ENCODE results near the gene RNF169.

Gene RNF169

DNA sequence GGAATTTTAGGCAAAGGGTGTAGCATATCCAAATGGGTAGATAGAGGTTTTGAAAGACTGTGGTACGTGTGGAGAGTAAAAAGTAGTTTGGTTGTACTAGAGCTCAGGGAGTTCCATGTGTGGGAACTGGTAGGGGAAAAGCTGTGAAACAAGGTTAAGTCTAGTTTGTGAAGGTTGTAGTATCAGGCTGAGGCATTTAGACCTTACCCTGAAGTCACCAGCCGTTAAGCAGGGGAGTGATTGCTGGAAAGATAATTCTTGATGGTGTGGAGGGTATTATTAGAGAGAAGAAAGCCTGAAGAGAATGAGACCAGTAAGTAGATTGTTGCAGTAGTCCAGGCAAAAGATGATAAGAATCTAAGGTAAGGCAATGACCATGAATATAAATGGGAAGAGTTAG, 68.0 kb downstream of the RNF169 start:
- H3K27ac ChIP-seq = no peak overlapping the region
- peaks cover 0 to 34% (median 5%) of the 10 kb centered on the region in 4 donors for H3K4me1 ChIP-seq
- no peaks in the 10 kb centered on the region for H3K9me3 ChIP-seq
- H3K36me3 ChIP-seq = peaks cover 0 to 10% (median 0%) of the 10 kb centered on the region in 3 donors
- H3K27me3 ChIP-seq = no peaks in the 10 kb centered on the region
- TF ChIP-seq CTCF (IDR thresholded peaks at IDR 0.05) = no peak
- intact Hi-C loops (cut with DNase I; ENCODE audit: low total_unique reads) = no loop called here
- H3K4me3 ChIP-seq = no peak overlapping the region
- no peak for DNase-seq

DNA sequence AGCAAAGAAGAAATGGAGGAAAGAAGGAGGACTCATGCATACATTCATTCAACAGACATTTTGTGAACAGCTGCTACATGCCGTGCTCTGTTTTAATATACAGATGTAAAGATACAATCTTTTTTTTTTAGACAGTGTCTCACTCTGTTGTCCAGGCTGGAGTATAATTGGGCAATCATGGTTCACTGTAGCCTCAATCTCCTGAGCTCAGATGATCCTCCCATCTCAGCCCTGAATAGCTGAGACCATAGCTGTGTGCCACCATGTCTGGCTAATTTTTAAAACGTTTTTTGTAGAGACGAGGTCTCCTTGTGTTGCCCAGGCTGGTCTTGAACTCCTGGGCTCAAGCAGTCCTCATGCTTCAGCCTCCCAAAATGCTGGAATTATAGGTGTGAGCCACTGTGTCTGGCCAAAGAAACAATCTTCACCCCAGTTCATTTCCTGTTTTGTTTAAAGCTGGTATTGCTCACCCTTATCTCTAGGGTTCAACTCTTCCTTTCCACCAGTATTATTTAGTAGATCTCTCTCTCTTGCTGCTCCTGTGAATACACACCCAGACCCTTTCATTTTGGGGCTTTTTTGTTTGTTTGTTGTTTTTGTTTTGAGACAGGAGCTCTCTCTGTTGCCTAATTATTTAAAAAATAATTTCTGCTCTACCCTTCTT, 69.8 kb downstream of the RNF169 start:
- no peak for DNase-seq
- TF ChIP-seq CTCF (IDR thresholded peaks at IDR 0.05) = no peak
- H3K36me3 ChIP-seq = peaks cover 0 to 18% (median 0%) of the 10 kb centered on the region in 3 donors
- H3K27me3 ChIP-seq = no peaks in the 10 kb centered on the region
- H3K27ac ChIP-seq = no peak overlapping the region
- no peaks in the 10 kb centered on the region for H3K9me3 ChIP-seq
- peaks cover 0 to 51% (median 16%) of the 10 kb centered on the region in 4 donors for H3K4me1 ChIP-seq
- intact Hi-C loops (cut with DNase I; ENCODE audit: low total_unique reads) = no loop called here
- no peak overlapping the region for H3K4me3 ChIP-seq

DNA sequence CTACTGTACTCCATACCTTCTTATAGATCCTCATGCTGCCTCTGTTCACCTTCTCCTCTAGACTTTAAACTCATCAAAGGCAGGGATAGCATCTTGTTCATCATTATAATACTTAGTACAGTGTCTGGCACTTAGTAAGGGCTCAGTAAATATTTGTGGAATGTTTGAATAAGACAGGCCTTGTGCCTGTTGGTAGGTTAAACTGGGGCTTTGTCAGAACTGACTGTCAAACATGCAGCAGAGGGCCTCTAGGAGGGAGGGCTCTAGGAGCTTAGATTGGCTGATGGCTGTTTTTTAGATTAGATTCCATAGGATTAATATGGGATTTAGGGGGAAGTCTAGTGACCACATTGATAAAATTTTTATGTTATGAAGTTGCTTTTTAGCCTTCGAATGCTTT, 70.8 kb downstream of the RNF169 start:
- peak overlapping the region in 1 of 2 donors; percentile 20 for H3K27ac ChIP-seq
- intact Hi-C loops (cut with DNase I; ENCODE audit: low total_unique reads) = no loop called here
- H3K4me1 ChIP-seq = peaks cover 0 to 53% (median 16%) of the 10 kb centered on the region in 4 donors
- H3K4me3 ChIP-seq = no peak overlapping the region
- no peaks in the 10 kb centered on the region for H3K27me3 ChIP-seq
- TF ChIP-seq CTCF (IDR thresholded peaks at IDR 0.05) = no peak
- no peaks in the 10 kb centered on the region for H3K9me3 ChIP-seq
- H3K36me3 ChIP-seq = peaks cover 1 to 18% (median 2%) of the 10 kb centered on the region in 3 donors
- DNase-seq = no peak

GRCh38 chr11:74820763-74821162, 72.1 kb downstream of the RNF169 start:
- peaks cover 4 to 18% (median 11%) of the 10 kb centered on the region in 3 donors for H3K36me3 ChIP-seq
- no peak for TF ChIP-seq CTCF (IDR thresholded peaks at IDR 0.05)
- peaks cover 0 to 53% (median 16%) of the 10 kb centered on the region in 4 donors for H3K4me1 ChIP-seq
- no peaks in the 10 kb centered on the region for H3K9me3 ChIP-seq
- H3K4me3 ChIP-seq = no peak overlapping the region
- intact Hi-C loops (cut with DNase I; ENCODE audit: low total_unique reads) = no loop called here
- DNase-seq = no peak
- H3K27me3 ChIP-seq = no peaks in the 10 kb centered on the region
- H3K27ac ChIP-seq = peak overlapping the region; percentile 27 to 33

- intact Hi-C loops (cut with DNase I; ENCODE audit: low total_unique reads) = no loop called here
- no peaks in the 10 kb centered on the region for H3K9me3 ChIP-seq
- peaks cover 0 to 53% (median 16%) of the 10 kb centered on the region in 4 donors for H3K4me1 ChIP-seq
- peak overlapping the region; percentile 41 to 53 for H3K27ac ChIP-seq
- TF ChIP-seq CTCF (IDR thresholded peaks at IDR 0.05) = no peak
- no peak overlapping the region for H3K4me3 ChIP-seq
- no peaks in the 10 kb centered on the region for H3K27me3 ChIP-seq
- peaks cover 4 to 18% (median 16%) of the 10 kb centered on the region in 3 donors for H3K36me3 ChIP-seq
- no peak for DNase-seq
Measured at GRCh38 chr11:74822170-74822569, 73.5 kb downstream of the RNF169 start.
